Stomach (tissue), 4 donors: ENCODE measurements around the gene DEPDC1B.

Experiments used
- EP300 ChIP-seq: sonication (generic); formaldehyde crosslinking; IDR thresholded peaks from one replicate; pipeline ENCODE4 v1.6.1; 2017; ENCODE audit warnings: antibody characterized with exemption
- POLR2A ChIP-seq, 4 donors: fragments of 450-650 bp; IDR thresholded peaks; one replicate each; pipeline ENCODE4 v1.6.1; 2016; ENCODE audit warnings: antibody characterized with exemption in 4 of 4, control low read depth in 2 of 4, mild to moderate bottlenecking in 1 of 4, moderate library complexity in 1 of 4
- POLR2AphosphoS5 ChIP-seq, 3 donors: sonication (generic); formaldehyde crosslinking; IDR thresholded peaks; one replicate each; pipeline ENCODE4 v1.6.1; 2016; ENCODE audit warnings: antibody characterized with exemption in 3 of 3
- TF ChIP-seq, protein P1 (sequence below), 7 experiments: fragments of 450-650 bp in 4 of 7; fragments of 200-600 bp in 3 of 7; sonication (generic) in 3 of 7; IDR thresholded peaks; one replicate each; pipeline ENCODE4 v1.5.1; 2016 to 2019; ENCODE audit warnings: antibody characterized with exemption in 7 of 7, control low read depth in 2 of 7, mild to moderate bottlenecking in 1 of 7

DNA sequence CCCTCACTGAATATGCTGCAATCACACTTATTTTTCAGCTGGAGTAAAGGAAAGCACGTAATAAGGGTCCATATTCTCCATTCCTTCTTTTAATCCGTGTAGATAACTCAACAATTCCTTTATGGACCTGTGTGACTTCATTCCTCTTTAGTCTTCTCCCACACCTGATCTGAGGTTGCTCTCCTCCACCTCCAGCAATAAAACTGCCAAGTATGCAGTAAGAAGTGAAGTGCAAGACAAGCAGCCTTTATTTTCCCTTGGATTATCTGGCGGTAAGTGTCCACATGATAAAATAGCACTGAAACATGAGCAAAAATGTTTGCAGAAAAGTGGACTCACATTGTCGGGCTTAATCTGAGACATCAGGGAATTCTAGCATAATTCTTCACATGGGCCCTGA, 13.8 kb downstream of the DEPDC1B start:
- TF ChIP-seq, protein P1, sequence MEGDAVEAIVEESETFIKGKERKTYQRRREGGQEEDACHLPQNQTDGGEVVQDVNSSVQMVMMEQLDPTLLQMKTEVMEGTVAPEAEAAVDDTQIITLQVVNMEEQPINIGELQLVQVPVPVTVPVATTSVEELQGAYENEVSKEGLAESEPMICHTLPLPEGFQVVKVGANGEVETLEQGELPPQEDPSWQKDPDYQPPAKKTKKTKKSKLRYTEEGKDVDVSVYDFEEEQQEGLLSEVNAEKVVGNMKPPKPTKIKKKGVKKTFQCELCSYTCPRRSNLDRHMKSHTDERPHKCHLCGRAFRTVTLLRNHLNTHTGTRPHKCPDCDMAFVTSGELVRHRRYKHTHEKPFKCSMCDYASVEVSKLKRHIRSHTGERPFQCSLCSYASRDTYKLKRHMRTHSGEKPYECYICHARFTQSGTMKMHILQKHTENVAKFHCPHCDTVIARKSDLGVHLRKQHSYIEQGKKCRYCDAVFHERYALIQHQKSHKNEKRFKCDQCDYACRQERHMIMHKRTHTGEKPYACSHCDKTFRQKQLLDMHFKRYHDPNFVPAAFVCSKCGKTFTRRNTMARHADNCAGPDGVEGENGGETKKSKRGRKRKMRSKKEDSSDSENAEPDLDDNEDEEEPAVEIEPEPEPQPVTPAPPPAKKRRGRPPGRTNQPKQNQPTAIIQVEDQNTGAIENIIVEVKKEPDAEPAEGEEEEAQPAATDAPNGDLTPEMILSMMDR (IDR thresholded peaks at IDR 0.05) = no peak
- TF ChIP-seq POLR2A (IDR thresholded peaks at IDR 0.05) (no peak), POLR2AphosphoS5 (IDR thresholded peaks at IDR 0.05) (no peak), EP300 (no peak)
